ENCODE results near the gene CUTC.

CUTC gene

DNA sequence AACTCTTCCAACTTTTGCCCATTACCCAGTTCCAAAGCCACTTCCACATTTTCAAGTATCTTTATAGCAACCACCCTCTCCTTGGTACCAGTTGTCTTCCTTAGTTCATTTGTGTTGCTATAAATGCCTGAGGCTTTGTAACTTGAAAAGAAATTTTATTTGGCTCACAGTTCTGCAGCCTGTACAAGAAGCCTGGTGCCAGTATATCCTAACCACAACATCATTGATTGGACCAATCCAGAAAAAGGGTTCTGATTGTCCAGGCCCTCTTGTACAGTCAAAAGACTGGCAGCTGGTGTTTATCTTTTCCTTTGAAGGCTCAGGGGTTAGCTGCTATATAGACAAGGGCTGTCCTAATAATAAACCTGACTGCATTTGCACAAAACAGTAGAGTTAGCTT is 29.3 kb downstream of the CUTC start:
- TF ChIP-seq, protein P1, sequence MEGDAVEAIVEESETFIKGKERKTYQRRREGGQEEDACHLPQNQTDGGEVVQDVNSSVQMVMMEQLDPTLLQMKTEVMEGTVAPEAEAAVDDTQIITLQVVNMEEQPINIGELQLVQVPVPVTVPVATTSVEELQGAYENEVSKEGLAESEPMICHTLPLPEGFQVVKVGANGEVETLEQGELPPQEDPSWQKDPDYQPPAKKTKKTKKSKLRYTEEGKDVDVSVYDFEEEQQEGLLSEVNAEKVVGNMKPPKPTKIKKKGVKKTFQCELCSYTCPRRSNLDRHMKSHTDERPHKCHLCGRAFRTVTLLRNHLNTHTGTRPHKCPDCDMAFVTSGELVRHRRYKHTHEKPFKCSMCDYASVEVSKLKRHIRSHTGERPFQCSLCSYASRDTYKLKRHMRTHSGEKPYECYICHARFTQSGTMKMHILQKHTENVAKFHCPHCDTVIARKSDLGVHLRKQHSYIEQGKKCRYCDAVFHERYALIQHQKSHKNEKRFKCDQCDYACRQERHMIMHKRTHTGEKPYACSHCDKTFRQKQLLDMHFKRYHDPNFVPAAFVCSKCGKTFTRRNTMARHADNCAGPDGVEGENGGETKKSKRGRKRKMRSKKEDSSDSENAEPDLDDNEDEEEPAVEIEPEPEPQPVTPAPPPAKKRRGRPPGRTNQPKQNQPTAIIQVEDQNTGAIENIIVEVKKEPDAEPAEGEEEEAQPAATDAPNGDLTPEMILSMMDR (IDR thresholded peaks at IDR 0.05; ENCODE audit: low read depth, low read length) = no peak
- no peaks in the 10 kb centered on the region for H3K27me3 ChIP-seq
- H3K36me3 ChIP-seq = peaks cover under 1% of the 10 kb centered on the region; the same call in 1 of the 2 replicates
- H3K4me3 ChIP-seq (ENCODE audit: low read depth, low read length) = no peak overlapping the region
- DNase-seq = no peak
- no peaks in the 10 kb centered on the region for H3K4me1 ChIP-seq
- H3K9me3 ChIP-seq = no peaks in the 10 kb centered on the region

DNA sequence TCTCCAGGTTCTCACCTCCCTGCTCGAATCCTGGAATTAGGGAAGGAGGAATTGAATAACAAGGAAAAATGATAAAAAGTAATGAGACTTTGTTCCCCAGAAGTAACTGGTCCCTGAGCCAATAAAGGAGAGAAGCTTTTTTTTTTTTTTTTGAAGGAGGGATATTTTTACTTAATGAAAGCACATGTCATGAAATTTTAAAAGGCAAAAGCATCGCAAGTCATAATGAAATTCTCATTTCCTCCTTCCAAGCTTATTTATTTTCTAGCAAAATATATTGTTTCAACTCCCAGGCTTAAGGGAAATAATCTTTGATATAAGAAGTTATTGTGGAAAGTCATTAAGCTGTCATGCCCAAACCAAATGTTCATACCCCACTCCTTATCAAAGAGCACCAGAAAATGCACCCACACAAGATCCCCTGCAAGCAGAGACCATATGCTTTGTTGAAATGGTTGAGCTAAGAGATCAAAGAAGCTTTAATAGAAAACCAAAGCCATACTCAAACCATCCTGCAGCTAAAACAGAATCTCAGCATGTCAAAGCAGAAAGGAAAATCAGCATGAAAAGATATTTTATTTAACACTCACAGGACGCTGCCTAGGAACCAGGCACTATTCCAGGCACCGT is 33.8 kb downstream of the CUTC start:
- H3K9me3 ChIP-seq = no peaks in the 10 kb centered on the region
- H3K4me1 ChIP-seq = no peaks in the 10 kb centered on the region
- H3K27me3 ChIP-seq = no peaks in the 10 kb centered on the region
- no peak overlapping the region for H3K4me3 ChIP-seq (ENCODE audit: low read depth, low read length)
- TF ChIP-seq, protein P1 (IDR thresholded peaks at IDR 0.05; ENCODE audit: low read depth, low read length) = no peak
- no peak for DNase-seq
- no peaks in the 10 kb centered on the region for H3K36me3 ChIP-seq

DNA sequence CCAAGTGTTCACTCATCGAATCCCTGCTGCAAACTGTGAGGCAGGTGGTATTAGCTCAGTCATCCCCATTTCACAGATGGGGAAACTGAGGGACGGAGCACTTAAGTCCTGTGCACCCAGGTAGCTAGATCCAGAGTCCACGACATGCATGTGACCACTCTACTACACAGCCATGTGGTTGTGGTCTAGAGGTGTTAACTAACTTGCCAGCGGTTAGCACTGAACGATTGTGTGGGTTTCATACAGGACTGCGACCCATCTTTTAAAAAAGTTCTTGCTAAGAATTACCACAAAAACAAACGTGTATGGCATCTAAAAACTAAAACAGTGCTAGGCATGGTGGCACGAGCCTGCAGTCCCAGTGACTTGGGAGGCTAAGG is 34.3 kb downstream of the CUTC start:
- Histone ChIP-seq H3K36me3 (no peaks in the 10 kb centered on the region), H3K4me3 (ENCODE audit: low read depth, low read length) (no peak overlapping the region), H3K4me1 (no peaks in the 10 kb centered on the region), H3K9me3 (no peaks in the 10 kb centered on the region), H3K27me3 (no peaks in the 10 kb centered on the region)
- TF ChIP-seq, protein P1 (IDR thresholded peaks at IDR 0.05; ENCODE audit: low read depth, low read length) = no peak
- DNase-seq = no peak

DNA sequence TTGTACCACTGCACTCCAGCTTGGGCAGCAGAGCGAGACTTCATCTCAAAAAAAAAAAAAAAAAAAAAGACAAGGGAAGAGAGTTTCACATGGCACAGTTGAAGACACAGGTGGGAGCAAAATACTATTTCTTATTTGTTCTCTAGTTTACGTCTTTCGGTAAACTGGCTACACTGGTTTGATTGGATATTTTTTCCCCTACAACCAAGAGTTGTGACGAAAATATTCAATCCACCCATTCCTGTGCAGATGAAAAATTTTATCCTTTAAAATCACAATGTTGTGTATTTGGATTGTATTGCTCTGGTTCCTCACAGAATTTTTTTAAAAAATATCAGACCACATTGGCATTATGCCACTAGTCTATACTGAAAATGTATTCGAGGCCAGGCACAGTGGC is 35.9 kb downstream of the CUTC start:
- H3K4me3 ChIP-seq (ENCODE audit: low read depth, low read length) = no peak overlapping the region
- TF ChIP-seq, protein P1 (IDR thresholded peaks at IDR 0.05; ENCODE audit: low read depth, low read length) = no peak
- no peaks in the 10 kb centered on the region for H3K36me3 ChIP-seq
- no peak for DNase-seq
- no peaks in the 10 kb centered on the region for H3K27me3 ChIP-seq
- H3K4me1 ChIP-seq = no peaks in the 10 kb centered on the region
- no peaks in the 10 kb centered on the region for H3K9me3 ChIP-seq

DNA sequence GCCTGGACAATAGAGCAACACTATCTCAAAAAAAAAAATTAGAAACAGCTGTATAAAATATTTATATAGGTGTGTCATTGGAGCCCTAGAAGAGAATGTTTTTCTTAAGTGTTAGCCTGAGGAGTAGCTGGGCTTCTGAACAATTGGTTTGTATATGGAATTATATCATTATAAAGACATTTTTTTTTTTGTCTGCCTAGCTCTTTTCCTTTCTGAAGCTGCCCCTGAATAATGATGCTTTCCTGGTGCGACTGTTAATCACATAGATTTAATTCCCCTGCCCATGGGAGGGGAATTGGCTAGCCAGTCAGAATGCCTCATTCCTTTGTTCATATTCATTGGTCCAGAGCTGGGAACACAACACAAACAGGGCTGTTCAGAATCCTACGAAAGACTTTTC is 36.5 kb downstream of the CUTC start:
- Histone ChIP-seq H3K4me3 (ENCODE audit: low read depth, low read length) (no peak overlapping the region), H3K4me1 (no peaks in the 10 kb centered on the region), H3K9me3 (no peaks in the 10 kb centered on the region), H3K27me3 (no peaks in the 10 kb centered on the region), H3K36me3 (no peaks in the 10 kb centered on the region)
- TF ChIP-seq, protein P1 (IDR thresholded peaks at IDR 0.05; ENCODE audit: low read depth, low read length) = no peak
- no peak for DNase-seq

DNA sequence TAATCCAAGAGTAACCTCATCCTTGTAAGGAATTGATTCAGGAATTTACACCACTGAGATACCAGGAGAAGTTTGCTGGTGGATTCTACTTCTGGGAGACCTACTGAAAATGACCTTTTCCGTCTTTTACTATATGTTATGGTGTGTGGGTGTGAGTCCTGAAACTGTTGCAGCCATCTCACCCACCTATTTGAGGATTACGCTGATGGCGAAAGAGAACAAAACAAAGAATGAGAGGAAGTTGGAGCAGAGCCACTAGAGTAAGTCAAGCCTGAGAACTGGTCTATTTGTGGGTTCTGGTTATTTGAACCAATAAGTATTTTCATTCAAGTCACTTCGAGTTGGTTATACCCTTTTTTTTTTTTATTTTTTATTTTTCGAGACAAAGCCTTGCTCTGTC is 37.7 kb downstream of the CUTC start:
- Histone ChIP-seq H3K9me3 (no peaks in the 10 kb centered on the region), H3K27me3 (no peaks in the 10 kb centered on the region), H3K4me1 (no peaks in the 10 kb centered on the region), H3K36me3 (no peaks in the 10 kb centered on the region), H3K4me3 (ENCODE audit: low read depth, low read length) (no peak overlapping the region)
- TF ChIP-seq, protein P1 (IDR thresholded peaks at IDR 0.05; ENCODE audit: low read depth, low read length) = no peak
- no peak for DNase-seq
